ENCODE measurements around the gene MAML2.

DNA sequence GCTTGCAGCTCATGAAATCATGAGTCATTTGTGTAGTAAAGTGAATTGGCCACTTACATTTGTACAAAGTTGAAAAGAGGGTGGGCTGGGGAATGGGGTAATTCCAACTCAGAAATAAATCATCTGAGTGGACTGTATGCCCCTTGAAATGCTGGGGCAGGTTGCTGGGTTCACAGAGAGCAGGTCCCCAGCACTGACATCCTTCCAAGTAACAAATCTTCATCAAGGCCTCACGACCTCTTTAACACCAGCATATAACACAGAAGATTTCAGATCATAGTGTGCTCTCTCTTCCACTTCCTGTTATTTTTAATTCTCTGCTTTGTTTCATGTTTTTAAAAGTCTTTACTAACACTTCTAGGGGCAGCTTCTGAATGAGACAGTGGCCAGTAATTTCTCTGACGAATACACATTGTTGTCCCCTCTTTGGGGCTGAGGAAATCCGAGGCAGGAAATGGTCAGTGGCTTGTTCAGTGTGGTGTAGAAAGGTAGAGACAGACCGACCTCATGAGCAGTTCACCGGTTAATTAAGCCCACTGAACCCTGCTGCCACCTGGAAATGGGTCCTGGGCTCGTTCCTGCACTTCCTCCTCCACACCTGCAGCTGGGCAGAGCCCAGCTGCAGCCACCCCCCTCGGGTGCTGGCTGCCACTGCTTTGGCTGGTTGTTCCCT is 127.7 kb downstream of the MAML2 start:
- TF ChIP-seq, protein P1, sequence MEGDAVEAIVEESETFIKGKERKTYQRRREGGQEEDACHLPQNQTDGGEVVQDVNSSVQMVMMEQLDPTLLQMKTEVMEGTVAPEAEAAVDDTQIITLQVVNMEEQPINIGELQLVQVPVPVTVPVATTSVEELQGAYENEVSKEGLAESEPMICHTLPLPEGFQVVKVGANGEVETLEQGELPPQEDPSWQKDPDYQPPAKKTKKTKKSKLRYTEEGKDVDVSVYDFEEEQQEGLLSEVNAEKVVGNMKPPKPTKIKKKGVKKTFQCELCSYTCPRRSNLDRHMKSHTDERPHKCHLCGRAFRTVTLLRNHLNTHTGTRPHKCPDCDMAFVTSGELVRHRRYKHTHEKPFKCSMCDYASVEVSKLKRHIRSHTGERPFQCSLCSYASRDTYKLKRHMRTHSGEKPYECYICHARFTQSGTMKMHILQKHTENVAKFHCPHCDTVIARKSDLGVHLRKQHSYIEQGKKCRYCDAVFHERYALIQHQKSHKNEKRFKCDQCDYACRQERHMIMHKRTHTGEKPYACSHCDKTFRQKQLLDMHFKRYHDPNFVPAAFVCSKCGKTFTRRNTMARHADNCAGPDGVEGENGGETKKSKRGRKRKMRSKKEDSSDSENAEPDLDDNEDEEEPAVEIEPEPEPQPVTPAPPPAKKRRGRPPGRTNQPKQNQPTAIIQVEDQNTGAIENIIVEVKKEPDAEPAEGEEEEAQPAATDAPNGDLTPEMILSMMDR (IDR thresholded peaks at IDR 0.05; ENCODE audit: poor library complexity) = no peak
- TF ChIP-seq EZH2phosphoT487 (IDR thresholded peaks at IDR 0.05; ENCODE audit: low read depth, severe bottlenecking, unreplicated experiment) (no peak), EZH2 (IDR thresholded peaks at IDR 0.05; ENCODE audit: borderline replicate concordance) (no peak)

All from hepatocyte (in vitro differentiated cells).